Measurements from ENCODE around the gene KCNN4. TPM values are rescaled to one million over a fixed set of nuclear protein-coding genes. Genes with fewer than 3 reads are reported as not detected.

Gene KCNN4
- total and polyA plus RNA-seq, 2 donors (not counting 1 experiment from before 2014, with no cell fraction given) = 107 to 267 TPM

DNA sequence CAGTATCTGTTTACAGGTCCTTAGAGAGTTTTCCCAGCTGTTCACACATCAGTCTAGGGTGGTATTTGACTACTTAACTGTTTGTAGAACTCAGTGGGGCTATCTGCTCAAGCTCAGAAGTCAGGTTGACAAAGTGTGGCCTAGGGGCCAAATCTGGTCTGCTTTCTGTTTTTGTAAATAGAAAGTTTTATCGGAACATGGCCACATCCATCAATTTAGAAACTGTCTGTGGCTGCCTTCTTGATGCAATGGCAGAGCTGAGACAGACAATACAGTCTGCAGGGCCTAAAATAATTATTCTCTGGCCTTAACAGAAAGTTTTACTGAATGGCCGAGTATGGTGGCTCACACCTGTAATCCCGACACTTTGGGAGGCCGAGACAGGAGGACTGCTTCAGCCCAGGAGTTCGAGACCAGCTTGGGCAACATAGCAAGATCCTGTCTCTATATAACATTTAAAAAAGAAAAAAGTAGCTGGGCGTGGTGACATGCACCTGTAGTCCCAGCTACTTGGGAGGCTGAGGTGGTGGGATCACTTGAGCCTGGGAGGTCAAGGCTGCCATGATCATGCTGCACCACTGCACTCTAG lies 28.4 kb downstream of the KCNN4 start:
- intact Hi-C loops (cut with micrococcal nuclease) = loop anchor here (10.0 kb wide), 1 partner anchor 182 kb away; the partner anchor contains the start of gene ZNF45
- no peaks in the 10 kb centered on the region for H3K9me3 Mint-ChIP-seq (ENCODE audit: insufficient read depth)
- no peak overlapping the region for H3K4me3 ChIP-seq (ENCODE audit: control extremely low read depth in 1 of 5, extremely low read depth in 1 of 5, insufficient read depth in 1 of 5, low read depth in 2 of 5, low read length in 4 of 5)
- no peak for DNase-seq
- peaks cover 68% of the 10 kb centered on the region for H3K4me1 Mint-ChIP-seq
- no peaks in the 10 kb centered on the region for H3K9me3 ChIP-seq (ENCODE audit: control extremely low read depth in 1 of 3, control insufficient read depth in 2 of 3, insufficient read depth in 1 of 3, low read length in 2 of 3)
- H4K20me1 ChIP-seq (ENCODE audit: control insufficient read depth, insufficient read depth, low read length, poor library complexity, severe bottlenecking) = no peaks in the 10 kb centered on the region
- peaks cover 27% of the 10 kb centered on the region for H3K79me2 ChIP-seq (ENCODE audit: control insufficient read depth, insufficient read depth, low read length)
- peak overlapping the region; percentile 100 for H3K4me2 ChIP-seq (replicated peaks; ENCODE audit: low read depth, low read length, poor library complexity, severe bottlenecking)
- no peaks in the 10 kb centered on the region for H3K27me3 Mint-ChIP-seq
- H2AFZ ChIP-seq (ENCODE audit: insufficient read depth, low read depth, low read length, poor library complexity, severe bottlenecking) = no peak overlapping the region
- H3K9ac ChIP-seq (ENCODE audit: low read length) = no peak overlapping the region
- ChIA-PET POLR2A (interaction anchor here (4.9 to 6.7 kb wide), 2 partner anchors 13 to 29 kb away, joined by 45 to 89 read pairs; partner anchors contain the start of gene KCNN4), CTCF (interaction anchor here (0.8 to 8.2 kb wide), 8 partner anchors 8 to 32 kb away, joined by 3 to 64 read pairs (median 10); no protein-coding TSS in a partner anchor)
- H3K36me3 ChIP-seq (replicated peaks in 1 of 2; ENCODE audit: control extremely low read depth in 1 of 2, control insufficient read depth in 1 of 2, extremely low read depth in 1 of 2, insufficient read depth in 2 of 2, low read length in 1 of 2) = peaks cover 0 to 41% of the 10 kb centered on the region in 2 experiments
- peak overlapping the region; percentile 93 to 98 for H3K27ac ChIP-seq (ENCODE audit: low read length in 2 of 2)
- ATAC-seq (ENCODE audit: low read depth) = no peak
- peak overlapping the region; percentile 54 for H3K27ac Mint-ChIP-seq
- H3K4me1 ChIP-seq (ENCODE audit: control insufficient read depth in 2 of 2, insufficient read depth in 2 of 2, low read length in 2 of 2) = peaks cover 26 to 63% of the 10 kb centered on the region in 2 donors
- no peaks in the 10 kb centered on the region for H3K27me3 ChIP-seq (replicated peaks in 1 of 4; ENCODE audit: control extremely low read depth in 1 of 4, control insufficient read depth in 3 of 4, insufficient read depth in 4 of 4, low read length in 3 of 4)
- TF ChIP-seq, protein P1, sequence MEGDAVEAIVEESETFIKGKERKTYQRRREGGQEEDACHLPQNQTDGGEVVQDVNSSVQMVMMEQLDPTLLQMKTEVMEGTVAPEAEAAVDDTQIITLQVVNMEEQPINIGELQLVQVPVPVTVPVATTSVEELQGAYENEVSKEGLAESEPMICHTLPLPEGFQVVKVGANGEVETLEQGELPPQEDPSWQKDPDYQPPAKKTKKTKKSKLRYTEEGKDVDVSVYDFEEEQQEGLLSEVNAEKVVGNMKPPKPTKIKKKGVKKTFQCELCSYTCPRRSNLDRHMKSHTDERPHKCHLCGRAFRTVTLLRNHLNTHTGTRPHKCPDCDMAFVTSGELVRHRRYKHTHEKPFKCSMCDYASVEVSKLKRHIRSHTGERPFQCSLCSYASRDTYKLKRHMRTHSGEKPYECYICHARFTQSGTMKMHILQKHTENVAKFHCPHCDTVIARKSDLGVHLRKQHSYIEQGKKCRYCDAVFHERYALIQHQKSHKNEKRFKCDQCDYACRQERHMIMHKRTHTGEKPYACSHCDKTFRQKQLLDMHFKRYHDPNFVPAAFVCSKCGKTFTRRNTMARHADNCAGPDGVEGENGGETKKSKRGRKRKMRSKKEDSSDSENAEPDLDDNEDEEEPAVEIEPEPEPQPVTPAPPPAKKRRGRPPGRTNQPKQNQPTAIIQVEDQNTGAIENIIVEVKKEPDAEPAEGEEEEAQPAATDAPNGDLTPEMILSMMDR (IDR thresholded peaks at IDR 0.05) = no peak
- no peak for TF ChIP-seq EZH2 (IDR thresholded peaks at IDR 0.05; ENCODE audit: borderline replicate concordance, insufficient read depth, low read depth, low read length, poor library complexity, severe bottlenecking)
- WGBS (ENCODE audit: insufficient coverage) = 75% methylated on average over 3 of the region's 6 CpGs
- H3K4me3 Mint-ChIP-seq = no peak overlapping the region

All from B cell (primary cell).